Measurements from ENCODE around the gene SLC17A9. TPM values are rescaled to one million over a fixed set of nuclear protein-coding genes. Genes with fewer than 3 reads are reported as not detected.

SLC17A9 gene
- total and polyA plus RNA-seq, 10 of the 15 experiments (the other 5 are each of a cell fraction or from before 2014, with no cell fraction given), result 0.72 to 74.1 (median 29.4) TPM

DNA sequence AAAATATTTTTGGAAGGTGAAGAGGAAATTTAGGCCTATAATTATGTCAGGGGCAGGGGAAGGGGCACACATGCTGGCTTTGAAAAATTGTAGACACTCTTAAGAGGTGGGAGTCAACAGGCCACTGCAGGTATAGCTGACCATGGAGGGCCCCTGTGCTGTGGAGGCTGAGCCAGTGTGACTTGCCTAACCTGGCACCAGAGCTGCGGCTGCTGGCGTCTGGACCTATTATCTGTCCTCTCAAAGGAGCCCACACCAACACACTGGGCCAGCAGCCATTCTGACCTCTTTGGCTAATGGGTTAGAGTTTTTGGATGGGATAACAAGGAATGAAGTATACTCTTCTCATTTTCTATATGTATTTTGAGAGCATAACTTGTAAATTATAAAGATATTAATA is 10.1 kb upstream of the SLC17A9 start:
- Histone ChIP-seq H3K27me3 (replicated peaks in 1 of 2; ENCODE audit: control insufficient read depth in 2 of 2, insufficient read depth in 2 of 2, low read length in 1 of 2) (no peaks in the 10 kb centered on the region), H3K27ac (ENCODE audit: control insufficient read depth, insufficient read depth) (no peak overlapping the region), H3K9me3 (replicated peaks; ENCODE audit: control insufficient read depth, insufficient read depth, low read length) (no peaks in the 10 kb centered on the region), H3K36me3 (ENCODE audit: control insufficient read depth in 2 of 2, insufficient read depth in 2 of 2, low read length in 1 of 2) (peaks cover 18 to 50% of the 10 kb centered on the region in 2 experiments), H2AFZ (ENCODE audit: control insufficient read depth, low read depth, low read length) (no peak overlapping the region), H3K79me2 (ENCODE audit: control insufficient read depth, insufficient read depth, low read length) (peaks cover 38% of the 10 kb centered on the region), H3K4me1 (ENCODE audit: control insufficient read depth, insufficient read depth, low read length) (0 out of 2 replicates have a peak, but pooled peaks cover 5% of the 10 kb centered on the region), H3K4me2 (ENCODE audit: control insufficient read depth, insufficient read depth) (no peak overlapping the region), H3K9ac (ENCODE audit: control insufficient read depth, insufficient read depth, low read length) (no peak overlapping the region; the same call in 1 of the 2 replicates), H3K4me3 (no peak overlapping the region), H4K20me1 (ENCODE audit: control insufficient read depth, insufficient read depth) (no peaks in the 10 kb centered on the region)
- ChIA-PET RAD21 (ENCODE audit: unreplicated experiment) (no interaction called here), CTCF (no interaction called here), POLR2A (no interaction called here), SMC1A (ENCODE audit: uncharacterized antibody, unreplicated experiment) (no interaction called here)
- TF ChIP-seq TAF1 (IDR thresholded peaks at IDR 0.05; ENCODE audit: borderline replicate concordance, low read depth, low read length) (no peak), TCF12 (IDR thresholded peaks at IDR 0.05; ENCODE audit: low read depth, low read length) (no peak), SREBF2 (IDR thresholded peaks at IDR 0.05; ENCODE audit: low read length) (no peak), MTA3 (IDR thresholded peaks at IDR 0.05; ENCODE audit: borderline replicate concordance, low read length) (no peak)
- TF ChIP-seq, protein P1, sequence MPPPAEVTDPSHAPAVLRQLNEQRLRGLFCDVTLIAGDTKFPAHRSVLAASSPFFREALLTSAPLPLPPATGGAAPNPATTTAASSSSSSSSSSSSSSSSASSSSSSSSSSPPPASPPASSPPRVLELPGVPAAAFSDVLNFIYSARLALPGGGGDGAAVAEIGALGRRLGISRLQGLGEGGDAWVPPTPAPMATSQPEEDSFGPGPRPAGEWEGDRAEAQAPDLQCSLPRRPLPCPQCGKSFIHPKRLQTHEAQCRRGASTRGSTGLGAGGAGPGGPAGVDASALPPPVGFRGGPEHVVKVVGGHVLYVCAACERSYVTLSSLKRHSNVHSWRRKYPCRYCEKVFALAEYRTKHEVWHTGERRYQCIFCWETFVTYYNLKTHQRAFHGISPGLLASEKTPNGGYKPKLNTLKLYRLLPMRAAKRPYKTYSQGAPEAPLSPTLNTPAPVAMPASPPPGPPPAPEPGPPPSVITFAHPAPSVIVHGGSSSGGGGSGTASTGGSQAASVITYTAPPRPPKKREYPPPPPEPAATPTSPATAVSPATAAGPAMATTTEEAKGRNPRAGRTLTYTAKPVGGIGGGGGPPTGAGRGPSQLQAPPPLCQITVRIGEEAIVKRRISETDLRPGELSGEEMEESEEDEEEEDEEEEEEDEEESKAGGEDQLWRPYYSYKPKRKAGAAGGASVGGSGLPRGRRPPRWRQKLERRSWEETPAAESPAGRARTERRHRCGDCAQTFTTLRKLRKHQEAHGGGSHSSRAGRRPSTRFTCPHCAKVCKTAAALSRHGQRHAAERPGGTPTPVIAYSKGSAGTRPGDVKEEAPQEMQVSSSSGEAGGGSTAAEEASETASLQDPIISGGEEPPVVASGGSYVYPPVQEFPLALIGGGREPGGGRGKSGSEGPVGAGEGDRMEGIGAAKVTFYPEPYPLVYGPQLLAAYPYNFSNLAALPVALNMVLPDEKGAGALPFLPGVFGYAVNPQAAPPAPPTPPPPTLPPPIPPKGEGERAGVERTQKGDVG (CRISPR knock-in tag; IDR thresholded peaks at IDR 0.05), result no peak
- in situ Hi-C loops (cut with MboI) (no loop called here), intact Hi-C loops (cut with micrococcal nuclease; ENCODE audit: unreplicated experiment) (no loop called here)
- FAIRE-seq (no peak), DNase-seq (ENCODE audit: low read depth, low spot score) (no peak), ATAC-seq (no peak)
- no TSS peak for BruUV-seq (replicated peaks)
- WGBS (ENCODE audit: insufficient coverage, insufficient replicate concordance, low lambda C conversion rate, missing lambda C conversion rate), result 100% methylated on average over 2 of the region's 2 CpGs

DNA sequence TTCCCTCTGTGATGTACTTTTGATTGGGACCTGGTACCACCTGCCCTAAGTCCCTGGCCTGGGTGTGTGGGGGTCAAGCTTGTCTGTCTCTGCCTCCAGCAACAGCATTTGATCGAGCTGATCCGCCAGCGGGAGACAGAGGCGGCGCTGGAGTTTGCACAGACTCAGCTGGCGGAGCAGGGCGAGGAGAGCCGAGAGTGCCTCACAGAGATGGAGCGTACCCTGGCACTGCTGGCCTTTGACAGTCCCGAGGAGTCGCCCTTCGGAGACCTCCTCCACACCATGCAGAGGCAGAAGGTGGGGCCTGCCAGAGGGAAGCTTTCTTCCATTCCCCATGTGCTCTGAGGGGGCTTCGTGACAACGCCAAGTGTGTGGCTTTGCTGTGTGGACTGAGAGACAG is 9.1 kb upstream of the SLC17A9 start:
- H3K4me3 ChIP-seq, result no peak overlapping the region
- WGBS (ENCODE audit: insufficient coverage, insufficient replicate concordance, low lambda C conversion rate, missing lambda C conversion rate), result 100% methylated on average over 13 of the region's 14 CpGs
- BruUV-seq (replicated peaks), result no TSS peak
- no peaks in the 10 kb centered on the region for H3K27me3 ChIP-seq (replicated peaks in 1 of 2; ENCODE audit: control insufficient read depth in 2 of 2, insufficient read depth in 2 of 2, low read length in 1 of 2)
- H3K36me3 ChIP-seq (ENCODE audit: control insufficient read depth in 2 of 2, insufficient read depth in 2 of 2, low read length in 1 of 2), result peaks cover 20 to 56% of the 10 kb centered on the region in 2 experiments
- peaks cover 31% of the 10 kb centered on the region for H3K79me2 ChIP-seq (ENCODE audit: control insufficient read depth, insufficient read depth, low read length)
- in situ Hi-C loops (cut with MboI) (no loop called here), intact Hi-C loops (cut with micrococcal nuclease; ENCODE audit: unreplicated experiment) (no loop called here)
- ChIA-PET SMC1A (ENCODE audit: uncharacterized antibody, unreplicated experiment) (no interaction called here), RAD21 (ENCODE audit: unreplicated experiment) (no interaction called here), POLR2A (no interaction called here), CTCF (no interaction called here)
- no peaks in the 10 kb centered on the region for H3K9me3 ChIP-seq (replicated peaks; ENCODE audit: control insufficient read depth, insufficient read depth, low read length)
- no peak overlapping the region for H3K27ac ChIP-seq (ENCODE audit: control insufficient read depth, insufficient read depth)
- H4K20me1 ChIP-seq (ENCODE audit: control insufficient read depth, insufficient read depth), result no peaks in the 10 kb centered on the region
- 0 out of 2 replicates have a peak, but pooled peaks cover 5% of the 10 kb centered on the region for H3K4me1 ChIP-seq (ENCODE audit: control insufficient read depth, insufficient read depth, low read length)
- DNase-seq (ENCODE audit: low read depth, low spot score), result no peak
- ATAC-seq, result no peak
- no peak overlapping the region for H3K4me2 ChIP-seq (ENCODE audit: control insufficient read depth, insufficient read depth)
- FAIRE-seq, result no peak
- no peak overlapping the region for H2AFZ ChIP-seq (ENCODE audit: control insufficient read depth, low read depth, low read length)
- no peak overlapping the region for H3K9ac ChIP-seq (ENCODE audit: control insufficient read depth, insufficient read depth, low read length)
- TF ChIP-seq, protein P2, sequence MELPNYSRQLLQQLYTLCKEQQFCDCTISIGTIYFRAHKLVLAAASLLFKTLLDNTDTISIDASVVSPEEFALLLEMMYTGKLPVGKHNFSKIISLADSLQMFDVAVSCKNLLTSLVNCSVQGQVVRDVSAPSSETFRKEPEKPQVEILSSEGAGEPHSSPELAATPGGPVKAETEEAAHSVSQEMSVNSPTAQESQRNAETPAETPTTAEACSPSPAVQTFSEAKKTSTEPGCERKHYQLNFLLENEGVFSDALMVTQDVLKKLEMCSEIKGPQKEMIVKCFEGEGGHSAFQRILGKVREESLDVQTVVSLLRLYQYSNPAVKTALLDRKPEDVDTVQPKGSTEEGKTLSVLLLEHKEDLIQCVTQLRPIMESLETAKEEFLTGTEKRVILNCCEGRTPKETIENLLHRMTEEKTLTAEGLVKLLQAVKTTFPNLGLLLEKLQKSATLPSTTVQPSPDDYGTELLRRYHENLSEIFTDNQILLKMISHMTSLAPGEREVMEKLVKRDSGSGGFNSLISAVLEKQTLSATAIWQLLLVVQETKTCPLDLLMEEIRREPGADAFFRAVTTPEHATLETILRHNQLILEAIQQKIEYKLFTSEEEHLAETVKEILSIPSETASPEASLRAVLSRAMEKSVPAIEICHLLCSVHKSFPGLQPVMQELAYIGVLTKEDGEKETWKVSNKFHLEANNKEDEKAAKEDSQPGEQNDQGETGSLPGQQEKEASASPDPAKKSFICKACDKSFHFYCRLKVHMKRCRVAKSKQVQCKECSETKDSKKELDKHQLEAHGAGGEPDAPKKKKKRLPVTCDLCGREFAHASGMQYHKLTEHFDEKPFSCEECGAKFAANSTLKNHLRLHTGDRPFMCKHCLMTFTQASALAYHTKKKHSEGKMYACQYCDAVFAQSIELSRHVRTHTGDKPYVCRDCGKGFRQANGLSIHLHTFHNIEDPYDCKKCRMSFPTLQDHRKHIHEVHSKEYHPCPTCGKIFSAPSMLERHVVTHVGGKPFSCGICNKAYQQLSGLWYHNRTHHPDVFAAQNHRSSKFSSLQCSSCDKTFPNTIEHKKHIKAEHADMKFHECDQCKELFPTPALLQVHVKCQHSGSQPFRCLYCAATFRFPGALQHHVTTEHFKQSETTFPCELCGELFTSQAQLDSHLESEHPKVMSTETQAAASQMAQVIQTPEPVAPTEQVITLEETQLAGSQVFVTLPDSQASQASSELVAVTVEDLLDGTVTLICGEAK (IDR thresholded peaks at IDR 0.05; ENCODE audit: borderline replicate concordance), result no peak
- TF ChIP-seq NBN (IDR thresholded peaks at IDR 0.05), result no peak
- TF ChIP-seq SMAD5 (IDR thresholded peaks at IDR 0.05; ENCODE audit: low read depth), result no peak
- no peak for TF ChIP-seq HDAC2 (IDR thresholded peaks at IDR 0.05)
- no peak for TF ChIP-seq JUNB (IDR thresholded peaks at IDR 0.05)
- no peak for TF ChIP-seq SREBF1 (IDR thresholded peaks at IDR 0.05; ENCODE audit: low read length)
